ENCODE measurements around the gene LRMDA.

The LRMDA gene

DNA sequence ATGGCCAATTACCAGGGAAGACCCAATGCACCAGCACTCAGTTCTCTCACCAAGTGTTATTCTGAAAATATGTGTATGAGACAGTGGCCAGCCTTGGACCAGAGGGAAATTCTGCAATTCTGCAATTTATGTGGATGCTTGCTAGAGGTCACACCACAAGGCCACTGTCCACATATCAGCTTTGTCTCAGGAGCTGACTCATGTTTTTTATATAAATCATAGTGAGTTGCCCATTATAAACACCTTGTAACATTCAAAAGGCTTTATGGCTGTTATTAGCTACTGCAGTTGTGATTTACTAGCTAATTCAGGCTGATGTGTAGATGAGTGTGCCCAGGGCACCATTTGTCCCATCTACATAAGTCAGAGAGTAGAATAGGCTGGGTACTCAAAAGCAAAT lies 649.0 kb downstream of the LRMDA start:
- no peak for DNase-seq

DNA sequence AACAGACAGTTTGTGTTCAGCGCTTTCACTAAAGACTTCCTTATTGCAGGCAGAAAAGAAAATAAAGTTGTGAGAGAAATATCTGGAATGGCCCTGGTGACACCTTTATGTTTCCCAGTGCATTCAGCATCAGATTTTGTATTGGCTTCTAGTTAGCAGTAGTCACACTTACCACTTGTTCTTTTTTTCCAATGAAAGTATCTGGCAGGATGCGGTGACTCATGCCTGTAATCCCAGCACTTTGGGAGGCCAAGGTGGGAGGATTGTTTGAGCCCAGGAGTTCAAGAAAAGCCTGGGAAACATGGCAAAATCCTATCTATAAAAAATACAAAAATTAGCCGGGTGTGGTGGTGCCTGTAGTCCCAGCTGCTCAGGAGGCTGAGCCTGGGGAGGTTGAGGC lies 649.6 kb downstream of the LRMDA start:
- no peak for DNase-seq

DNA sequence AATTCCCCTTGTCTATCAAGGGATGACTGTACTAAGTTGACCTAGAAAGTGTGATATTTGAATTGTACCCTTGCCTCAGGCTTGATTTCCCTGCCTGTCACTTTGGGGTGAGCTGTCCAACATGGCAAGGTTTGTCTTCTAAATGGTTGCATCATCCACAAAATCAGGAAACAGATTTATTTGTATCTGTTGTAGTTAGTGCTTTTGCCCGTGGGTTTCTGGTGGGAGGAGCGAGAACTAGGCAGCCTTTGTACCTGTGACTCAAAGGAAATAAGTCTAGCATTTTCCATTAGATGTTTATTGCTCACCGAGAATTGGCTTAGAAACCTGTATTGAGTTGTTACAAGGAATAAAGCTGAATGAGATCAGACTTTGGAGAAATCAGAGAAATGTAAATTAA lies 650.8 kb downstream of the LRMDA start:
- DNase-seq = no peak

DNA sequence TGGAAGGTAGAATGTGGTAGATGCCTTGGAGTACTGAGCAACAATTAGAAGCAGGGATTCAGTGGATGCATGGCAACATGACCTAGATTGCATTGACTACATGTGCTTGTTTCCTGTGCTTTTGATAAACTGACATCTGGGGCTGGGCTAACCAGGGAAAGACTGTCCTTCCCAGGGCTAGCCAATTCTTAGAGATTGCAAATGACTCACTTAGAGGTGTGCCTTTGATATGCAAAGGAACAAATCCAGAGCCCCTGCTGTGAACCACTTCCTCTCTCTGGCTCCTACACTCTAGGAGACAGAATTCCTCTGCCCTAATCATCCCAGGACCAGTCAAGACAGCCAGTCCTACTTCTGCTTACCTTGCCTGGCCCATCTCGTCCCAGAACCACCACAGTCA lies 651.5 kb downstream of the LRMDA start:
- DNase-seq = no peak

DNA sequence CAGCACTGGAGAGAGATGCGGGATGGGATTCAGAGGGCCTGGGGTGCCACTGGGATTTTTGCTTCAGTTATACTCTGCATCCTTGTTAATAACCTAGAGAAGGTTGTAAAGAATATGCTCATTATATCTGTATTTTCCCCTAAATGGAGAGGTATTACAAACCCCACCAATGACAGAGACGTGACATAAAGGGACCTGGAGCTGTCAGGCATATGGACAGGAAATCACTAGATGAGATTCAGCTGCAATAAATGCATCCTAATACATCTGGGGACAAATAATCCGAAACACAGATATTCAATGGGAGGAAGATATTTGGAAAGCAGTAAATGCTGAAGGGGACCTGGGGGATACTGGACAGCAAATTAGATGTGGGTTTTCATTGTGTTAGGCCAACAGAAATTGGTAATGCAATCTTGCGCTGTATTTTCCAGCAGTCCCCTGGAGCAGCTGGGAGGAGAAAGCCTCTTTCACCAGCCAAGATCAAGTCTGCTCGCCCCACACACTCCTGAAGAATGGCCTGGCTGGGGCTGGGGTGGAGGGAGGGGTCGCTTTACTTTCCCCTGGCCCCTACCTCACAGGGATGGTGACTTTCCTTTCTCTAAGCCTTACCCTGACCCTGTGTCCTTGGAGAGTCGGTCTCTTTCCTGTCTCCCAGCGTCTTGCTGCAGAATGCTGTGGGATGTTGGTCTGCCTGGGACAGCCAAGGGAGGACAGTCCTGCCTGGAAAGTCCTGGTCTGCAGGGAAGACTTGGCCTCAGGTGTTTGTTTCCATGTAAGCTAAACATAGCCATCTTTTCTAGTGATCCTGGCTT lies 653.8 kb downstream of the LRMDA start:
- no peak for DNase-seq

DNA sequence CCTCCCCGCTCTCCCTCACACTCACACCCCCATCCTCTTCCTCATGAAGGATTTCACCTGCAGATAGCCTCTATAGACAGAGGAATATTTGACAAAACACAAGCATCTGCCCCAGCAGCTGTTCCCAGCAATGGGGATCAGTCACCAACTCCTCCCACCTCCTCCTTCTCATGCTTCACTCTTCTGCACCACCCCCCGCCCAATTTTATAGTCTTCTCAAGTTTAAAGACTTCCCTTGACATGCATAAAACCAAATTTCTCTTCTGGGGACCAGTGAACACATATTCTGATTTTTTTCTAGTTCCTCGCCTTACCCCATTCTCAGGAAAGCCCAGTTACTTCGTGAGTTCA lies 654.4 kb downstream of the LRMDA start:
- no peak for DNase-seq

DNA sequence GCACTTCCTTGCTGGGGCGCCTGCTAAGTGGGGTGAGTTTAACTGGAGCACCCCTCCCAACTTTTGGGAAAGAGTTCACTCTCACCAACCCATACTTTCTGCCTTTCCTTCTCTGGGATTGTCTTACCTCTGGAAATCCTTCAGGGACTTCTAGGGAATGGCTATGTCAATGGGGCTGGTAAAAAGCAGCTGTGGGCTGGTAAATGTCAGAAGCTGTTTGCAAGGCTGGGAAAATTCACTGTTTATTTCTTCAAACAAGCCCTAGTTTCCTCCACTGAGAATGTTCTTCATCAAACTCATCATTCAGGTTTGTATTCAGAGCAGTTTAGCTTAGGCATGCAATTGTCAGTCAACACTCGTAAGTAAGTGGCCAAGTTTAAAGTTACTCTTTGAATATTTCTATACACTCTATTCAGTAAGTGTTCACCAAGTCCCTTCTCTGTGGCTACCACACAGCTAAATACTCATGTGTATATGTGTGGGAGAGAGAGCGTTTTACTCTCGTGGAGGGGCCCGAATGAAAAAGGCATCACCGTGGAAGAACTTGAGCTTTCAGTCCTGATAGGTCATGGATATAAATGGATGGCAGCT lies 654.8 kb downstream of the LRMDA start:
- no peak for DNase-seq

DNA sequence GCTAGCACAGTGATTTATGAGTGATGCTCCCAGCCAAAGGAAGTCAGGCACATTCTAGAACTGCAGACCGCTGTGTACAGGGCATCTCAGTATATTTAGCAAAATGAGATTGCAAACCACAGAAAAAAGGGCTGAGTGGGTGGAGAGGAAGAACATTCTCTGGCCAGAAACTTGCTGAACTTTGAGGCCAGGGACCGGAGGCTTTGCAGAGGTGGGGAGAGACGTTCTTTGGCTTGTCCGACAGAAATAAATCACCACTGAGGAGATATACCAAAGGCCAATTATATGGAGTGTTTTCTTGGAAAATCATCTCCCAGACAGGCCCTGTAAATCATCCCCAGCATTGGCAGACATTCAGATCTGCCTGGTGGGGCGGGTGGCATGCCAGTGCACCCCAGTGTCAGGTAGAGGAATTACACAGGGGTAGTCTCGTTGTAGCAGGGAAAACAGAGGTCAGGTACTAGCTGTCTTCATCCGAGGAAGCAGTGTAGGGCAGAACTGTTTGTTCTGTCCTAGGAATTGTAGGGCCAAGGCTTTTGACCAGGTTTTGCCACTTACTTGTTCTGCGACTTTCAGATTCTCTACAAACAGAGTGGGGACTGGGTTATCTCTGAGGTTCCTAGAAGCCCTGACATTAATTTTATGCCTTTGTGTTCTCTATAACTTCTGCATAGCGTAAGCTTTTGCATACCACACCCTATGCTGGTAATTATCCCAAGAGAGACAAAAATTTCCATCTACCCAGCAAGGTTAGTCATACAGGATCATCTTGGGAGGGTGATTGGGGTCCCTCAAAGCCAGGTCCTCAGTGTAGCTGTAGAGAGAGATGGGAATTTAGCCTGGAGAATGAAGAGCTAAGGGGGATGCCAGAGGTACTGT lies 655.6 kb downstream of the LRMDA start:
- no peak for DNase-seq

DNA sequence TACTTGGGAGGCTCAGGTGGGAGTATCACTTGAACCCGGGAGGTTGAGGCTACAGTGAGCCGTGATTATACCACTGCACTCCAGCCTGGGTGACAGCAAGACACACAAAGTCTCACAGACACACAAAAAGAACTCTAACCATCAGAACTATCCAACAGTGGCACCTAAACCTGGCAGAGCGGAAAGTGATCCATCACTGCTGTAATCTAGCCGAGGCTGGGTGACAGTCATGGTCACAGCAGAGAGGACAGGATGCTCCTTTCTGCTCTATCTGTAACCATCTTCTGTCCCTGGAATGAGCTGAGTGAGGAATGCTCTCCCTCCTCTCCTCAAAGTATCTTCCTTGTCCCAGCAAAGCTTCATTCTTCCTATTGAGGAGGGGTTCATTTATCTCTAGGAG lies 656.6 kb downstream of the LRMDA start:
- DNase-seq = no peak

DNA sequence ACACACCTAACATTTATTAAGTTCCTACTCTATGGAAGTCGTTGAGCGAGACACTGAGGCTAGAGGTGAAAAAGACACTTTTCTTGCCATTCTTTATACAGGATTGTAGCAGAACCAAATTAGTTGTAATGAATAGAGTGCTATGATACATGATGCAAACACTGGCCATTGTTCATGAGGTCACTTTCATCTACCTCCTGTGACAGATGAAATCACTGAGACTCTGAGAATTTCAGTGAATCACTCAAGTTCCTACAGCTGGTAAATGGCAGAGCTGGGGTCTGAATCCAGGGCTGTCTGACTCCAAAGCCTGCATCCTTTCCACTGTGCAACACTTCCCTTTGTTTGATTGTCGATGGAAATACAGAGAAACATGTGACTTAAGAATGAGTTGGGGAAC lies 657.6 kb downstream of the LRMDA start:
- DNase-seq = no peak

DNA sequence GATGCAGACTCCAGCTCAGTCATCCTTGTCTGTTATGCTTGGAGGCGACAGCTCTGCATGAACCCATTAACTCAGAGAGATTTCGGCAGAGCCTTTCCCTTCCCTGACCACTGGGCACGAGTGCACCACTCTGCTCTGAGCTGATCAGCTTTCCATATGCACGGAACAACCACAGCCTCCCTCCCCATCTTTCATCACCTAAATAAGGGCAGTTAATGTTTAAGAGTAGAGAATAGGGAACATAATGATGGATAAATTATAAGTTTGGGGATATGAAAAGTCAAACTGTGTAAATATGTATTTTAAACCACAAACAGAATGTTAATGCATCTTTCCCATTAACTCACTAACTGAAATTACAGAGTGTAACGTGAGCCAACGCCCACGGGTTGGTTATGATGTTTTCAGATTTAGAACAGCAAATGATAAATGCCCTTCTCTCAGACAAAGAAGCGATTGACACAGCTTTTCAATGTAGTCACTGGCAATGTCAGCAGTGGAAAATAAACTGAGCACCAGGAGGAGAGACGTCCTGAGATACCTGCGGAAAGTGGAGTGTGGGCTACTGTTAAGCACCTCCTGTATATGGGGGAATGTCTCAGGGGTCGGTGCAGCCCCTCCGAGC lies 658.2 kb downstream of the LRMDA start:
- no peak for DNase-seq

DNA sequence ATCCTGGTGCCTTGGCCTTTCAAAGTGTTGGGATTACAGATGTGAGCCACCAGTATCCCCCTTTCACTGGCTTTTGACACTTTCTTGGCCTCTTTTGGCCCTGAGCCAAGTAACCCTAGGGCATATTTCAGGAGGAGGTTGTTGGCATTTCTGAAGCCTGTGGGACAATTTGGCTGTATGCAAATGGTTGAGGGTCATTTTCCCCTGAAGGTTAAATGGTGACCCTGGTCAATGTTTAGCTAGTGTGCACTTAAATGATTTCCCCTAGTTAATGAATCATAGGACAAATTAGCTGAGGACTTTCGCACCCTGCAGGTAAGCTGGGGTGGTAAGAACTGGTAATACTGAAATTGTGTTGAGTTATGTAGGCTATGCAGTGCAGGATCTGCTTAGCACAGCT lies 660.5 kb downstream of the LRMDA start:
- DNase-seq = no peak

DNA sequence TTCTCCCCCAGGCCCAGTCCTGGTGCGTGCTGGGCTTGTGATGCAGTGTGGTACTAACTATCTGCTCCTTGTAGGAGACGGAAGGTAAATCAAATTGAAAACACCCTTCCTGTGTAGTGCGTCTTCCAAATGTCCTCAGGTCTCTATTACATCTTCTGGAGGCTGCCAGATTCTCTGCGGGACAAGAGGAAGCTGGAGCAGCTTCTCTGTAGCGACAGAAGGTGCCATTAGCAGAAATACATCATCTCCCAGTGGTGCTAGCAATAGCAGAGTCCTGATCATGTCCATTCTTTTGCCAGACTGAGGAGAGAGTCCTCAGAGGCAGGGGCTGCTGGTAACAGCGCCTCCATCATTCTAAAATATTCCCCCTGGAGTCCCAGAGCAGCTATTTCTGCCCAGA lies 675.2 kb downstream of the LRMDA start:
- DNase-seq = no peak

DNA sequence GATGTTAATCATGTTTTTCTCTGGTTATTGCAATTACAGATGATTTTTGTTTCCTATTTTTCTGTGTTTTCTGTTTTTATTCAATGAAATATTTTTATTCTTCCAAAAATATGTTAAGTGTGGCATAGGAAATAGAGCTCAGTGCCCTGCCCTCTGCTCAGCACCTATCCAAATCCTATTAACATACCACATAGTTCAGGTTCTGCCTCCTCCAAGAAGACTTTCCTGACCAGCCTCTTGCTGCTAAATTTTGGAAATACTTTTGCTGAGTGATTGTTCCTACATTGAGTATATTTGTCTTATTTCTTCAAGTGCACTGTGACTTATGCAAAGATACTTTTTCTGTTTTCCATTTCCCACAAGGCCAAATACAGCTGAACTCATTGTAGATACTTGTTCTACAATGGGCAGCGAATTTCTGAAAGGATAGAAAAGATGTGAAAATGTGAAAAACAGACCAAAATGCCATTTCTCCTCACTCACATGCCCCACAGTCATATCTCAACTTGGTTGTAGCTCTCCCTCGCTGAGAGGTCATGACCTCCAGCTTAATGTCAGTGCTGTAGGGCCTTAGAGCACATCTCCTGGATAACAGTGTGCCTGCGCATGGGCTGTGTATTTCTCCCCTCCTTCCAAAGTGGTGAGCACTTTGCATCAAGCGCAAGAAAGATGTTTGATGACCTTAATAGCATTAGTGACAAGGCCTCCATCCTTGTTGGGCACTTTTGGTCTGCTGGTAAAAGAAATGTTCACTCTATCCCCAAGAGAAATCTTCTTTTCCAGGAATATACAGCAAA lies 677.3 kb downstream of the LRMDA start:
- DNase-seq = no peak

DNA sequence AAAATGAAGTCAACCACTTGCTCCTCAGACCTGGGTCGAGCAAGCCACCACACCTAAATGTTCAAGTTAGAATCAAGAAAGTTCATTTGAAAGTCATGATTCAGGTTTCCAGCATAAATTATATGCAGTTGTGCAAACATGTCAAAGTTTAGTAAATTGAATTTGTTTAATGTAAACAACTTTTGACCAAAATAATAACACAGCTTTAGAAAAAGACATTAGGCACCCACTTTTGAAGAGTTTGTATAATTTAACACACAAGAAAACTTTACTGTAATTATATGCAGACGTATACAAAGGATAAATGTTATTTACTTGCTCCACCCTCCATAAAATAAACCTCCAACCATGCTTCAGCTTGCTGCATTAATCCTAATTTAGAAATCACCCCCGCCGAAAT lies 680.0 kb downstream of the LRMDA start:
- DNase-seq = no peak

DNA sequence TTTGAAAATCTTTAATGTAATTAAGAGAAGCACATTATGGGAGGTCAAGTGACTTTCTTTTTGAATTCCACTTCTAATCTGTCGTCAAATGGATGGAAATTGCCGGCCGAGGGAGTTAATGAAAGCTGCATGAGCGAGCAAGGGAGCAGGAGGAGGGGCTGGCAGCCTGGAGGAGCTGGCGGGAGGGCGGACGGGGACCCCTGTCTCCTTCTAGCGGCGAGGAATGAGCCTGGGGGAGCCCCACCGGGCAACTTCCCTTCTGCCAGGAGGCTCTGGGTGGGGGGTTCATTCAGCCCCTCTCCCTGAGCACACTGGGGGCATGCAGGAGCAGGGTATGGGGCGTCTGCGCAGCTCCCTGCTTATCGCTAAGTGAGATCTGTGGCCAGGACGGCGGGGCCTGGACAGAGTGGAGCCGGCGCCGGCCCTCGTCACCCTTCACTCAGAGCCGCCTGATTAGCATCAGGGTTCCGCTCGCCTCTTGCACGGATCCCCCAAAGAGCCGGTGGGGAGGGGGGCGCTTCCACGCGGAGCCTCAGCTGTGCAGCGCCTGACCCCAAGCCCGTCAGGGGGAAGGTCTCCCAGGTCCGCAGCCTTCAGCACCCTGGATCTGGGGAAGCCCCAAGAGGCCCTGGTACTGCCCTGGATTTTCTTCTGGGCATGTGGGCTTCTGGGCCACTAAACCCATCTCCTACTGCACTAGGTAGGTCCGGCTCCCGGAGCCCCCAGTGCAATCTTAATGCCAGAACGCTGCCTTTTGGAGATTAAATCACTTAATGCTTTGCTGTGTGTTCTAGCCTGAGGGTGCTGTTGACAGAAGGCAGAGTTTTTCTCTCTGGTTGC lies 680.8 kb downstream of the LRMDA start:
- DNase-seq = no peak

DNA sequence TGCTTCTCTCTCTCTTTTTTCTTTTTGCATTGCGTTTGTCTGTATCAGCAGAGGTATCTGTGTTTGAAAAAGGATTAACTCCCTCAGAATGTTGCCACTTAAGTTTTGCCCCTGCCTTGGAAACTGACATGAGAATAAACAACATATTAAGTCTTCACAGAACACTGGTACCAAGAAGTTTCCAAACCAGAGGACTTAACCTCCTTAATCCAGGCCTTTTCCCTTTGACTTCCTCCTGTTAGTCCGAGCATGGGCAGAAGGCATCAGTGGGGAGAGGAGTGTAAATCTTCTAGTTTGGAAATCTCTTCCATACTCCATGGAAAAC lies 681.4 kb downstream of the LRMDA start:
- no peak for DNase-seq

DNA sequence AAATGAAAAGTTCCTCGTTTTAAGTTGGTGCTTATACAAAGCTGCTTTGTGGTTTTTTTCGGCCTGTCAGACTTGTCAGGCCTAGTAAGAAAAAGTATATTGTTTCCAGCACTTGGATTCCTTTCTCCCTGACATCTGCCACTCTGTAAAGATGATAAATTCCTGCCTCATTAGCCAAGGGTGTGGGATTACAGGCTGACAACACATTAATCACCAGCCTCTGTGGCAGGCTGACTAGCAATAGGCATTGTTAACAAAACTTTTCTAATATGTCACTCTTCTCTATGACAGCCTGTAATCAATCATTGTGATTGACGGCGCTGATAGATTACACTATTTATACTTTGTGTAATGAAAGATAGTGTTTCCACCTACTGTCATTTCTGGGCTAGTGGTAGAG lies 682.5 kb downstream of the LRMDA start:
- no peak for DNase-seq

DNA sequence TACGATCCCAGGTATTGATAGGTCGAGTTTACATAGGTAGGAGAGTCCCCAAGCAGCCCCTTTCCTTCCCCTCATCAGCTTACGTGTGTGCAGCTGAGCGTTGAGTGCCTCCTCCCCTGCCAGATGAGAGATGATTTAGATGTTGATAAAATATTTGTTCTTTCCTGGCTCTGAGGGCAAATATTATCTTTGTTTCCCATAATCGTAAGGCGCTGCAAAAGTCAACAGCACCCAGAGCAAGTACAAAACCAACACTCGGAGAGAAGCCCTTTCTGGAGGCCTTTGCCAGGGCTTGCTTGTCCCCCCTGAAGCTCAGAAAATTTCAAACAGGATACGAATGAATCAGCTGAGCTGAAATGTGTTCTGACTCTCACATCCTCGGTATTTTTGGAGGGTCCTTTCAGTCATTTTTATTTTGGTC lies 683.2 kb downstream of the LRMDA start:
- no peak for DNase-seq

DNA sequence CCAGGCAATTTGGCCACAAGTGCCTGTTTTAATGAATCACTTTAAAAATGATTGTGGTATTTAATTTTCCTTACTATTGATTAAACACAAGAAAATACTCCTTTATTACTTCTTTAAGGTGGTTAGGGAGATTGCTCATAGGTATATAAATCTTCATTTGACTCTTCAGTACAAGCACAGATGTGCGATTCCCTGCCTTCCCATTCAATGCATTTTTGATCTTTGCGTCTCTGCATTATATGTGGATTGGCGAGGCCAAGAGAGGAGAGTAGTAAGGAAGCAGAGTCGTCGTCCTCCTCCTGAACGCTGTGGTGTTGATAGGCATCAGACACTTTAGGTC lies 683.7 kb downstream of the LRMDA start:
- no peak for DNase-seq

DNA sequence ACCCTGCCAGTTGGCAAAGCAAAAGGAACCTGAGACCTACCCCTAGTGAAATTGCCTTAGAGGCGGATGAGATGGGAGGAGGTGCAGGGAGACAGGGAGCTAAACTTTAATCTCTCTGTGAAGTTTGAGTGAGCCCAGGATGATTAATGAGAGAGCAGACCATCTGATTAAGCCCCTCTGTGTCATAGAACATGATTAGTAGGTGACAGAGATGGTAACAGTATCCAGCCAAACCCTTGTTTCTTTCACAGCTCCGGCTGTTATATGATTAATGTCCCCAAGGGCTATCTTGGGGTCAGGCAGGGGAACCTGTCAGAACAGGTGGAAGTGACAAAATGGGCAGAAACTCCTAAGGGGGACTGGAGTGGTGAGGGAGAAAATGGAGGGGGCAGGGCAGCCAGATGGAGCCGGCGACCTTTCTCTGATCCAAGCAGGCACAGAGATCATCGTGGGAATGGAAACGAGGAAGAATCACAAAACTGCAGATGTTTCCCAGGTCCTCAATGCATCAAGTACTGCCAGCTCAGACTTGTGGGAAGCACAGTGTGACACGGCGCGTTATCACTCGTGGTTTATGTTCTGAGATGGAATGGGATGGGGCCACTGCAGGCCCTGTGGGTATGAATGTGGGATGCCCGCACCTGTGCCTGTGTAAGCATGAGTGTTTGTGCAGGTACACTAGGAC lies 684.2 kb downstream of the LRMDA start:
- no peak for DNase-seq

Measured in activated naive CD4-positive, alpha-beta T cell (primary cell).